Measurements from ENCODE around the gene SGPL1.
A peak's percentile ranks its signal among the peaks of the same experiment; 100 is the strongest.
"Not testable (repeated sequence)": the region's sequence is repeated elsewhere in the genome, so short reads cannot be mapped to it uniquely, and the experiment has no call there.

SGPL1 gene, protein sequence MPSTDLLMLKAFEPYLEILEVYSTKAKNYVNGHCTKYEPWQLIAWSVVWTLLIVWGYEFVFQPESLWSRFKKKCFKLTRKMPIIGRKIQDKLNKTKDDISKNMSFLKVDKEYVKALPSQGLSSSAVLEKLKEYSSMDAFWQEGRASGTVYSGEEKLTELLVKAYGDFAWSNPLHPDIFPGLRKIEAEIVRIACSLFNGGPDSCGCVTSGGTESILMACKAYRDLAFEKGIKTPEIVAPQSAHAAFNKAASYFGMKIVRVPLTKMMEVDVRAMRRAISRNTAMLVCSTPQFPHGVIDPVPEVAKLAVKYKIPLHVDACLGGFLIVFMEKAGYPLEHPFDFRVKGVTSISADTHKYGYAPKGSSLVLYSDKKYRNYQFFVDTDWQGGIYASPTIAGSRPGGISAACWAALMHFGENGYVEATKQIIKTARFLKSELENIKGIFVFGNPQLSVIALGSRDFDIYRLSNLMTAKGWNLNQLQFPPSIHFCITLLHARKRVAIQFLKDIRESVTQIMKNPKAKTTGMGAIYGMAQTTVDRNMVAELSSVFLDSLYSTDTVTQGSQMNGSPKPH

DNA sequence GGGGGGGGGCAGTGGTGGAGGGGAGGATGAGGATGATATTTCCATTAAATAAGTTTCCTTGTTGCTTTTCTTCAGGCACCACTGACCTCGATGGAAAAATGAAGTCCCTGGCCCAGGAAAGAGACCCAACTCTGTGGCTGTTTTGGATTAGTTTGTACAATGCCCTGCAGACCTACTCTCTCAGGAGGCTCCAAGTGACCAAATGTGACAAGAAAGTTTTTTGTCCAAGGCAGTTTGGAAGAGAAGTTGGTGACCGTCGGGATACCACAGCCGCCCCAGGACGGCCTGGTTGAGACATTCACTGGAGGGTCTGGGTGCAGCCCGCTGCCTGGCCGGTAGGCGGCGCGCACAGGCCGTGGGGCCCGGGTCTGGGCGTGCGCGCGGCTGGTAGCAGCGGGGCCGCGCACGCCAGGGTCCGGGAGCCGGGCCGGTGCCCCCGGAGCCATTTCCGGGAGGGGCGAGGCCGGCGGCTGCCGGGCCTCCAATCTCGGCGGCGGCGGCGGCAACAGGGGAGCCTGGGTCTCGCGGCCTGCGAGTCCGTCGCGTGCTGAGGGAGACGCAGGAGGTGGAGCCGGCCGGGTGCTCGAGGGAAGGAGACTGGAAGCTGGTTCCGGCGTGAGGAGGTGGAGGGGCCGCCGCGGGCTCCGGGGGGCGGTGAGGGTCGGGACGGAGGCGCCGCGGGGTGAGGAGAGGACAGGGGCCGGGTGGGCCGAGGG lies at the start of gene SGPL1:
Gene SGPL1, plus strand, starts transcription at position 445 of the 716 bp plus-strand sequence. CDS start 906 bp downstream, outside the sequence.
- Histone ChIP-seq H3K36me3 (ENCODE audit: control insufficient read depth, insufficient read depth, low read length) (peaks cover 2% of the 10 kb centered on the region; the same call in 1 of the 2 replicates), H3K4me3 (replicated peaks; ENCODE audit: low read depth, low read length) (peak within 1 kb of the TSS; percentile 90), H3K27me3 (replicated peaks; ENCODE audit: control insufficient read depth, insufficient read depth, low read length) (no peaks in the 10 kb centered on the region)
- peak; percentile 87 for DNase-seq (ENCODE audit: extremely low read depth, insufficient read length)
- TF ChIP-seq, protein P1, sequence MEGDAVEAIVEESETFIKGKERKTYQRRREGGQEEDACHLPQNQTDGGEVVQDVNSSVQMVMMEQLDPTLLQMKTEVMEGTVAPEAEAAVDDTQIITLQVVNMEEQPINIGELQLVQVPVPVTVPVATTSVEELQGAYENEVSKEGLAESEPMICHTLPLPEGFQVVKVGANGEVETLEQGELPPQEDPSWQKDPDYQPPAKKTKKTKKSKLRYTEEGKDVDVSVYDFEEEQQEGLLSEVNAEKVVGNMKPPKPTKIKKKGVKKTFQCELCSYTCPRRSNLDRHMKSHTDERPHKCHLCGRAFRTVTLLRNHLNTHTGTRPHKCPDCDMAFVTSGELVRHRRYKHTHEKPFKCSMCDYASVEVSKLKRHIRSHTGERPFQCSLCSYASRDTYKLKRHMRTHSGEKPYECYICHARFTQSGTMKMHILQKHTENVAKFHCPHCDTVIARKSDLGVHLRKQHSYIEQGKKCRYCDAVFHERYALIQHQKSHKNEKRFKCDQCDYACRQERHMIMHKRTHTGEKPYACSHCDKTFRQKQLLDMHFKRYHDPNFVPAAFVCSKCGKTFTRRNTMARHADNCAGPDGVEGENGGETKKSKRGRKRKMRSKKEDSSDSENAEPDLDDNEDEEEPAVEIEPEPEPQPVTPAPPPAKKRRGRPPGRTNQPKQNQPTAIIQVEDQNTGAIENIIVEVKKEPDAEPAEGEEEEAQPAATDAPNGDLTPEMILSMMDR (IDR thresholded peaks at IDR 0.05; ENCODE audit: insufficient read depth, low read length, poor library complexity, severe bottlenecking): peak; percentile 85

DNA sequence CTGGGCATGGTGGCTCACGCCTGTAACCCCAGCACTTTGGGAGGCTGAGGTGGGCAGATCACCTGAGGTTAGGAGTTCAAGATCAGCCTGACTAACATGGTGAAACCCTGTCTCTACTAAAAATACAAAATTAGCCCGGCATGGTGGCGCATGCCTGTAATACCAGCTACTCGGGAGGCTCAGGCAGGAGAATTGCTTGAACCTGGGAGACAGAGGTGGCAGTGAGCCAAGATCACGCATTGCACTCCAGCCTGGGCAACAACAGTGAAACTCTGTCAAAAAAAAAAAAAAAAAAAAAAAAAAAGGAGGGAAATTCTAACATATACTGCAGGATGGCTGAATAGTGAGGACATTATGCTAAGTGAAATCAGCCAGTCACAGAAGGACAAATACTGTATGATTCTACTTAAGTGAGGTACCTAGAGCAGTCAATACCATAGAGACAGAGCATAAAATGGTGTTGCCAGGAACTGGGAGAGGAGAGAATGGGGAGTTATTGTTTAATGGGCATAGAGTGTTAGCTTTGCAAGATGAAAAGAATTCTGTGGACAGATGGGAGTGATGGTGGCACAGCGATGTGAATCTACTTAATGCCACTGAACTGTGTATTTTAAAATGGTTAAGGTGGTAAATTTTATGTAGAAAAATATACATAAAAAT lies 47.6 kb upstream of the SGPL1 start:
- H3K36me3 ChIP-seq (ENCODE audit: control insufficient read depth, insufficient read depth, low read length); H3K4me3 ChIP-seq (replicated peaks; ENCODE audit: low read depth, low read length); H3K27me3 ChIP-seq (replicated peaks; ENCODE audit: control insufficient read depth, insufficient read depth, low read length); DNase-seq (ENCODE audit: extremely low read depth, insufficient read length): not testable (repeated sequence)

DNA sequence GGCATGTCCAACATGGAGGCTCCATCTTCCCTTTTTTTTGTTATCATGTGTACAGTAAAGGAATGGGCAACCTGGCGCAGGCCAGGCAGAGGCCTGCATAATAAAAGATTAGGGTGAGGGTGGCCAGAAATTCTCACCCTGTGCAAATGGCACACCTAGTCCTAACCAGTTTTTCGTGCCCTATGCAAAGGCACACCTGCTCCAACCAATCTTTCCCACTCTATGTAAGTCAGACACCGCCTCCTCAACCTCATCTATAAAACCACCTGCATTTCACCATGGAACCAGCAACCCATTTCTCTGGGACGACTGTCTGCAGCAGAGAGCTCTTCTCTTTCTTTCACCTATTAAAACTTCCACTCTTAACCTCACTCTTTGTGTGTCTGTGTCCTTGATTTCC lies 46.6 kb upstream of the SGPL1 start:
- no peak for DNase-seq (ENCODE audit: extremely low read depth, insufficient read length)
- H3K27me3 ChIP-seq (replicated peaks; ENCODE audit: control insufficient read depth, insufficient read depth, low read length): no peaks in the 10 kb centered on the region
- TF ChIP-seq, protein P1 (IDR thresholded peaks at IDR 0.05; ENCODE audit: insufficient read depth, low read length, poor library complexity, severe bottlenecking): no peak
- H3K36me3 ChIP-seq (ENCODE audit: control insufficient read depth, insufficient read depth, low read length): no peaks in the 10 kb centered on the region
- no peak overlapping the region for H3K4me3 ChIP-seq (replicated peaks; ENCODE audit: low read depth, low read length)

DNA sequence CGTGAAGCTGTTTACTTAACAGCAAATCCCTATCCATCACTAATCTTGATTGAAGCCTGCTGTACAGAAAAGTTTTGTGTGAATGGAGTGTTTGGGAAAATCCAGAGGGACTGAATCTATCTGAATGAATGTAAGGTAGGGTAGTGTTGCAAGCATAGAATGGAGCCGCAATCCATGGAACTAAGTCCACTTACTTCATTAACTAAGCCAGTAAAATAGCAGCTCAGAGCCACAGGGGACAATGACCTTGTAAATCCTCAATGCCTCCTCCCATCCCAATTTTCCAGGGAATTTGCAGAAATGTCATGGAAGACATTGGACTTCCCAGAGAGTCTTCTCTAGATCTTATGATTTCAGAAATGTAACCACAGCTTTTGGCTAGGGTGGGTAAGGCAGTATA lies 45.7 kb upstream of the SGPL1 start:
- no peaks in the 10 kb centered on the region for H3K36me3 ChIP-seq (ENCODE audit: control insufficient read depth, insufficient read depth, low read length)
- TF ChIP-seq, protein P1 (IDR thresholded peaks at IDR 0.05; ENCODE audit: insufficient read depth, low read length, poor library complexity, severe bottlenecking): no peak
- no peaks in the 10 kb centered on the region for H3K27me3 ChIP-seq (replicated peaks; ENCODE audit: control insufficient read depth, insufficient read depth, low read length)
- no peak overlapping the region for H3K4me3 ChIP-seq (replicated peaks; ENCODE audit: low read depth, low read length)
- no peak for DNase-seq (ENCODE audit: extremely low read depth, insufficient read length)

DNA sequence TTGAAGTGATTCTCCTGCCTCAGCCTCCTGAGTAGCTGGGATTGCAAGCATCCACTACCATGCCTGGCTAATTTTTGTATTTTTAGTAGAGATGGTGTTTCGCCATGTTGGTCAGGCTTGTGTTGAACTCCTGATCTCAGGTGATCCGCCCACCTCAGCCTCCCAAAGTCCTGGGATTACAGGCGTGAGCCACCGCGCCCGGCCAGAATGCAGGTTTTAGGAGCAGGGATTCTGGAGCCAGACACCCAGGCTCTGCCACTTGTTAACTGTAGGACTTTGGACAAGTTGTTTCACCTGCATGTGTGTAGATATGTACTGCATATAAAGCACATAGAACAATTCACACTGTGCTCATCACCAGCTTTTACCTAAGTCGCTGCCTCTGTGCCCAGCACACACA lies 45.2 kb upstream of the SGPL1 start:
- H3K27me3 ChIP-seq (replicated peaks; ENCODE audit: control insufficient read depth, insufficient read depth, low read length); H3K36me3 ChIP-seq (ENCODE audit: control insufficient read depth, insufficient read depth, low read length); H3K4me3 ChIP-seq (replicated peaks; ENCODE audit: low read depth, low read length); DNase-seq (ENCODE audit: extremely low read depth, insufficient read length): not testable (repeated sequence)

DNA sequence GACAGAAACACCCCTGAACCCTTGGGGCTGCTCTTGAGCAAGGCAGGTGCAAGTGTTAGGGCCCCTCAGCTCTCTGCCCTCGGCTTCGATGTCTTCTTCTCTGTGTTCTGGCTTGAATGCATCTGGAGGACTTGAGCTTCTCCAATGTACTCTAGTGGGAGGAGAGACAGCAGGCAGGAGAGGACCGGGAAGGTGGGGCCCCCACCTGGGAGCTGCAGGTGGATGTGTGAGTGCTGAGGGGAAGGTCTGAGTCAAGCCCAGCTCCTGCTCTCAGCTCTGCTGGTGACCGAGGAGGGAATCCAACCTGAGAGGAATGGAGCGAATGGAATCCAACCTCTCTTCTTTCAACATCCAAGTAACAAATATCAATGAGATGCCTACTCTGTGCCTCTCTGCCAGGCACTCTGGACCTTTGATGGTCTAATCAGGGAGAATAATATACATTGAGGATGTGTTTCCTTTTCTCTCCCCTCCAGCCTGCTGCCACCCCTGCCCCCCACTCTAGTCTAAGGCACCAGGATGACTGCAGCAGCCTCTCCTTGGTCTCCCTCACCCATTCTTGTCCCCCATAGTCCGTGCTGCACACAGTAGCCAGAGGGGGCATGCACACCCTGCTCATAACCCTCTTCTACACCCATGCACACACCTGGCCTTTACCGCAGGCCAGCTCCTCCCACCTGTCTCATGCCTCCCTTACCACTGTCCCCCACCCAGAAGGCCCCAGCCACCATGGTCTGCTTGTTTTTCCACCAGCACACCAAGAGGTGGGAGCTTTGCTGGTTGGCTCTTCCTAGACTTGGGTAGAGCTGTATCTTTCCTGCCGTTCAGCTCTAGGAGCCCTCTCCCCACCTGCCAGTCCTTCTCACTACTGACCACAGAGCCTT lies 44.2 kb upstream of the SGPL1 start:
- Histone ChIP-seq H3K27me3 (replicated peaks; ENCODE audit: control insufficient read depth, insufficient read depth, low read length) (no peaks in the 10 kb centered on the region; the same call in 1 of the 2 replicates), H3K4me3 (replicated peaks; ENCODE audit: low read depth, low read length) (no peak overlapping the region), H3K36me3 (ENCODE audit: control insufficient read depth, insufficient read depth, low read length) (no peaks in the 10 kb centered on the region)
- TF ChIP-seq, protein P1 (IDR thresholded peaks at IDR 0.05; ENCODE audit: insufficient read depth, low read length, poor library complexity, severe bottlenecking): no peak
- no peak for DNase-seq (ENCODE audit: extremely low read depth, insufficient read length)
